Measurements from ENCODE around the gene OGDHL.
"Not testable (repeated sequence)": the region's sequence is repeated elsewhere in the genome, so short reads cannot be mapped to it uniquely, and the experiment has no call there.

The OGDHL gene

GRCh38 chr10:49740346-49741107 lies 21.6 kb downstream of the OGDHL start:
- DNase-seq (ENCODE audit: low read depth in 3 of 3) = no peak

- no peak for DNase-seq (ENCODE audit: low read depth in 3 of 3)
These were observed 22.7 kb downstream of the OGDHL start for GRCh38 chr10:49739426-49739825.

GRCh38 chr10:49738616-49739360 lies 23.3 kb downstream of the OGDHL start:
- no peak for DNase-seq (ENCODE audit: low read depth in 3 of 3)

- no peak for DNase-seq (ENCODE audit: low read depth in 3 of 3)
These were observed 24.5 kb downstream of the OGDHL start for GRCh38 chr10:49737474-49738201.

- DNase-seq (ENCODE audit: low read depth in 3 of 3) = no peak
These were observed 25.5 kb downstream of the OGDHL start for GRCh38 chr10:49736564-49737113.

GRCh38 chr10:49735848-49736563 lies 26.1 kb downstream of the OGDHL start:
- DNase-seq (ENCODE audit: low read depth in 3 of 3) = no peak

GRCh38 chr10:49735161-49735560 lies 27.0 kb downstream of the OGDHL start:
- DNase-seq (ENCODE audit: low read depth in 3 of 3) = no peak

- DNase-seq (ENCODE audit: low read depth in 3 of 3) = no peak
These were observed 27.4 kb downstream of the OGDHL start for GRCh38 chr10:49734676-49735075.

GRCh38 chr10:49733866-49734265 lies 28.3 kb downstream of the OGDHL start:
- no peak for DNase-seq (ENCODE audit: low read depth in 3 of 3)

- no peak for DNase-seq (ENCODE audit: low read depth in 3 of 3)
These were observed 35.5 kb downstream of the OGDHL start for GRCh38 chr10:49726593-49726992.

GRCh38 chr10:49715157-49715556 lies 47.0 kb downstream of the OGDHL start:
- not testable (repeated sequence) for DNase-seq (ENCODE audit: low read depth in 3 of 3)

- DNase-seq (ENCODE audit: low read depth in 3 of 3) = no peak
These were observed 48.9 kb downstream of the OGDHL start for GRCh38 chr10:49713266-49713665.

GRCh38 chr10:49711481-49711880 lies 50.6 kb downstream of the OGDHL start:
- DNase-seq (ENCODE audit: low read depth in 3 of 3) = no peak

GRCh38 chr10:49710966-49711365 lies 51.2 kb downstream of the OGDHL start:
- no peak for DNase-seq (ENCODE audit: low read depth in 3 of 3)

GRCh38 chr10:49709934-49710333 lies 52.2 kb downstream of the OGDHL start:
- no peak for DNase-seq (ENCODE audit: low read depth in 3 of 3)

- DNase-seq (ENCODE audit: low read depth in 3 of 3) = no peak
These were observed 54.5 kb downstream of the OGDHL start for GRCh38 chr10:49707585-49707984.

- no peak for DNase-seq (ENCODE audit: low read depth in 3 of 3)
These were observed 61.1 kb downstream of the OGDHL start for GRCh38 chr10:49700997-49701396.

GRCh38 chr10:49700211-49700610 lies 61.9 kb downstream of the OGDHL start:
- no peak for DNase-seq (ENCODE audit: low read depth in 3 of 3)

- DNase-seq (ENCODE audit: low read depth in 3 of 3) = no peak
These were observed 63.4 kb downstream of the OGDHL start for GRCh38 chr10:49698679-49699078.

- no peak for DNase-seq (ENCODE audit: low read depth in 3 of 3)
These were observed 65.8 kb downstream of the OGDHL start for GRCh38 chr10:49696311-49696710.

GRCh38 chr10:49694466-49694865 lies 67.7 kb downstream of the OGDHL start:
- no peak for DNase-seq (ENCODE audit: low read depth in 3 of 3)

- no peak for DNase-seq (ENCODE audit: low read depth in 3 of 3)
These were observed 70.5 kb downstream of the OGDHL start for GRCh38 chr10:49691588-49691987.
